Loucy (cell line): ENCODE measurements around the gene TEX14.

ENCODE experiments used
- H2AFZ ChIP-seq: fragments of 200-600 bp; sonication (generic); 2 replicates; pipeline ENCODE4 v1.6.0; 2016; ENCODE audit warnings: antibody characterized with exemption, mild to moderate bottlenecking, low read length, moderate library complexity
- H3F3A ChIP-seq: fragments of 200-600 bp; 2 replicates; pipeline ENCODE4 v1.6.0; 2016; ENCODE audit warnings: antibody characterized with exemption, low read depth, mild to moderate bottlenecking
- H3K27me3 ChIP-seq: fragments of 200-600 bp; sonication (generic); 2 replicates; pipeline ENCODE4 v1.6.1; 2014; ENCODE audit warnings: low read length, mild to moderate bottlenecking; ENCODE audit not compliant: insufficient read depth, poor library complexity, severe bottlenecking
- H3K36me3 ChIP-seq: fragments of 200-600 bp; sonication (generic); 2 replicates; pipeline ENCODE4 v1.6.1; 2016; ENCODE audit warnings: low read length; ENCODE audit not compliant: insufficient read depth
- H3K4me1 ChIP-seq: fragments of 200-600 bp; sonication (generic); 2 replicates; pipeline ENCODE4 v1.5.1; 2014; ENCODE audit warnings: low read length, mild to moderate bottlenecking; ENCODE audit not compliant: insufficient read depth, poor library complexity, severe bottlenecking
- H3K4me2 ChIP-seq: fragments of 200-600 bp; sonication (generic); 2 replicates; pipeline ENCODE4 v1.6.0; 2014; ENCODE audit warnings: antibody characterized with exemption, low read length, low read depth, mild to moderate bottlenecking; ENCODE audit not compliant: poor library complexity, severe bottlenecking
- H3K4me3 ChIP-seq: fragments of 200-600 bp; sonication (generic); 2 replicates; pipeline ENCODE4 v1.5.1; 2014; ENCODE audit warnings: low read length, mild to moderate bottlenecking, mixed read lengths; ENCODE audit not compliant: poor library complexity, severe bottlenecking
- H3K79me2 ChIP-seq: fragments of 200-600 bp; sonication (generic); 2 replicates; pipeline ENCODE4 v1.6.1; 2014; ENCODE audit warnings: low read length; ENCODE audit not compliant: insufficient read depth
- H3K9ac ChIP-seq: fragments of 200-600 bp; sonication (generic); 2 replicates; pipeline ENCODE4 v1.6.0; 2014; ENCODE audit warnings: mild to moderate bottlenecking, low read depth, low read length, moderate library complexity; ENCODE audit not compliant: poor library complexity, severe bottlenecking
- H3K9me2 ChIP-seq: fragments of 200-600 bp; sonication (generic); replicated peaks from 2 replicates; pipeline ENCODE4 v1.6.1; 2016; ENCODE audit warnings: low read depth, low read length, mixed read lengths
- H3K9me3 ChIP-seq: fragments of 200-600 bp; sonication (generic); 2 replicates; pipeline ENCODE4 v1.6.1; 2014; ENCODE audit warnings: mild to moderate bottlenecking, antibody characterized with exemption, low read length, low read depth; ENCODE audit not compliant: insufficient read depth
- H4K20me1 ChIP-seq: fragments of 200-600 bp; sonication (generic); 2 replicates; pipeline ENCODE4 v1.6.0; 2014; ENCODE audit warnings: antibody characterized with exemption, low read length, mild to moderate bottlenecking; ENCODE audit not compliant: insufficient read depth, poor library complexity, severe bottlenecking
- CTCF ChIP-seq: fragments of 200-600 bp; sonication (generic); conservative IDR thresholded peaks from 2 replicates; pipeline ENCODE4 v1.5.1; 2014; ENCODE audit warnings: mild to moderate bottlenecking, antibody characterized with exemption, low read length
- EZH2phosphoT487 ChIP-seq: fragments of 200-600 bp; IDR thresholded peaks from 2 replicates; pipeline ENCODE4 v1.6.1; 2018; ENCODE audit warnings: antibody characterized with exemption, mild to moderate bottlenecking, moderate library complexity, borderline replicate concordance

Gene TEX14

DNA sequence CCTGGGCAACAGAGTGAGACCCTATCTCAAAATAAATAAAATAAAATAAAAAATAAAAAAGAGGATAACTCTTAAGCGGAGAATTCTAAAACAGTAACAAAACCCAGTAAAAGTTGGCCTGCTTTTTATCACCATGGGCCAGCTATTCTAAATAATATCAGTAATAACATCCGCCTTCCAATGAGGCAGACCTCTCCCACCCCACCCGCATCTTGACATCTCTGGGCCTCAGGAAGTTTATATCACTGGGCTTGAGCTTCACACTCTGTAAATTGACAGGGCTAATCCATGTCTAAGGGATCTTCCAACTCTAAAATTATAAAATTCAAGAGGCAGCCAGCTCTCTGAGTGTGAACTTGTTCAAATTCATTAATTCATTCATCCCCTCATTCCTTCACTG lies 94.5 kb downstream of the TEX14 start:
- Histone ChIP-seq H4K20me1 (no peaks in the 10 kb centered on the region), H2AFZ (no peak overlapping the region), H3F3A (no peaks in the 10 kb centered on the region), H3K27me3 (no peaks in the 10 kb centered on the region), H3K4me1 (no peaks in the 10 kb centered on the region), H3K9ac (no peak overlapping the region), H3K4me2 (no peak overlapping the region), H3K4me3 (no peak overlapping the region), H3K36me3 (no peaks in the 10 kb centered on the region), H3K9me2 (no peaks in the 10 kb centered on the region), H3K9me3 (no peaks in the 10 kb centered on the region), H3K79me2 (no peaks in the 10 kb centered on the region)
- TF ChIP-seq EZH2phosphoT487 (no peak), CTCF (no peak)

GRCh38 chr17:58595194-58595792 lies 96.6 kb downstream of the TEX14 start:
- Histone ChIP-seq H3K36me3 (no peaks in the 10 kb centered on the region), H4K20me1 (no peaks in the 10 kb centered on the region), H3F3A (no peaks in the 10 kb centered on the region), H3K9me3 (no peaks in the 10 kb centered on the region), H2AFZ (no peak overlapping the region), H3K9me2 (no peaks in the 10 kb centered on the region), H3K4me3 (no peak overlapping the region), H3K4me2 (no peak overlapping the region), H3K27me3 (no peaks in the 10 kb centered on the region), H3K4me1 (no peaks in the 10 kb centered on the region), H3K9ac (no peak overlapping the region), H3K79me2 (no peaks in the 10 kb centered on the region)
- no peak for TF ChIP-seq EZH2phosphoT487
- no peak; the same call in 1 of the 2 replicates for TF ChIP-seq CTCF

- Histone ChIP-seq H3K36me3 (no peaks in the 10 kb centered on the region), H3K79me2 (no peaks in the 10 kb centered on the region), H3K9me2 (no peaks in the 10 kb centered on the region), H3K4me3 (no peak overlapping the region), H3F3A (no peaks in the 10 kb centered on the region), H3K9me3 (no peaks in the 10 kb centered on the region), H3K4me2 (no peak overlapping the region), H3K9ac (no peak overlapping the region), H4K20me1 (no peaks in the 10 kb centered on the region), H3K27me3 (no peaks in the 10 kb centered on the region), H3K4me1 (no peaks in the 10 kb centered on the region), H2AFZ (no peak overlapping the region)
- TF ChIP-seq EZH2phosphoT487 (no peak), CTCF (no peak)
These were observed 98.7 kb downstream of the TEX14 start for GRCh38 chr17:58593123-58593522.
